WTC11 (cell line): ENCODE results near the gene ANKIB1.

Experiments used
- CREB1 ChIP-seq: sonication (generic); formaldehyde crosslinking; IDR thresholded peaks from 2 replicates; pipeline ENCODE4 v1.8.0; 2023; ENCODE audit warnings: mild to moderate bottlenecking, missing genetic modification reagents
- ESRRA ChIP-seq: sonication (generic); formaldehyde crosslinking; IDR thresholded peaks from 2 replicates; pipeline ENCODE4 v1.8.1; 2022; ENCODE audit warnings: mild to moderate bottlenecking, missing genetic modification reagents, borderline replicate concordance
- FOXP1 ChIP-seq: sonication (generic); formaldehyde crosslinking; IDR thresholded peaks from 2 replicates; pipeline ENCODE4 v1.8.0; 2022; ENCODE audit warnings: missing genetic modification reagents, mild to moderate bottlenecking, moderate library complexity, borderline replicate concordance
- ZNF121 ChIP-seq: sonication (generic); formaldehyde crosslinking; IDR thresholded peaks from 2 replicates; pipeline ENCODE4 v1.8.0; 2023; ENCODE audit warnings: missing genetic modification reagents
- ZNF219 ChIP-seq: sonication (generic); formaldehyde crosslinking; IDR thresholded peaks from 2 replicates; pipeline ENCODE4 v1.8.0; 2023; ENCODE audit warnings: missing genetic modification reagents, mild to moderate bottlenecking, borderline replicate concordance
- ZNF232 ChIP-seq: sonication (generic); formaldehyde crosslinking; IDR thresholded peaks from 2 replicates; pipeline ENCODE4 v1.8.0; 2022; ENCODE audit warnings: mild to moderate bottlenecking, missing genetic modification reagents
- ZNF532 ChIP-seq: fragments of 250-450 bp; sonication (Bioruptor Pico); IDR thresholded peaks from 2 replicates; pipeline ENCODE4 v1.9.0; 2021; ENCODE audit warnings: mild to moderate bottlenecking, borderline replicate concordance
- TF ChIP-seq, protein P1 (sequence below): sonication (generic); formaldehyde crosslinking; IDR thresholded peaks from 2 replicates; pipeline ENCODE4 v1.8.0; 2022; ENCODE audit warnings: mild to moderate bottlenecking, missing genetic modification reagents
- TF ChIP-seq, protein P2 (sequence below): fragments of 200-600 bp; IDR thresholded peaks from 2 replicates; pipeline ENCODE4 v1.8.0; 2022; ENCODE audit warnings: antibody characterized with exemption

DNA sequence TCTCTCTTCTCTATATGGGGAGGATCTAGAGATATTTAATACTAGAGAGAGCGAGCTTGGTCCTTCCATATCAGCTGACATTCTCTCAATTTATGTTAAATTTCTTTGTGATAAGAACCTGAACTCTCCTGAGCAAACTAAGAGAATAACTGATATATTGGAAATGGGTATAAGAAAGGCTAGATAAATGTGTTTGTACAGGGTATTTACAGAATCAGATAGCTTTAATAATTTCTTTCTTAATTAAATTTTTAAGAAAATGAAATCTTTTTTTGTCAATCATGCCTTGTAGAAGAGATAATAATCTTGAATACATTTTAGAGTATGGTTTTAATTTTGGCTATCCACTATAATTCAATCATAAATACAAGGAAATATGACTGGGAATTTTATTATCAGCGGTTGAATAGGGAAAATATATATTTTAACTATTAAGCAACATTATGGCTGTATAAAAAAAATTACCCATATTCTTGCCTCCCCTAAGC, 58.7 kb downstream of the ANKIB1 start:
- TF ChIP-seq, protein P1, sequence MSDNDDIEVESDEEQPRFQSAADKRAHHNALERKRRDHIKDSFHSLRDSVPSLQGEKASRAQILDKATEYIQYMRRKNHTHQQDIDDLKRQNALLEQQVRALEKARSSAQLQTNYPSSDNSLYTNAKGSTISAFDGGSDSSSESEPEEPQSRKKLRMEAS (CRISPR knock-in tag): no peak
- no peak for TF ChIP-seq ZNF219
- no peak for TF ChIP-seq ESRRA (CRISPR knock-in tag)
- no peak for TF ChIP-seq CREB1 (CRISPR knock-in tag)
- TF ChIP-seq FOXP1 (CRISPR knock-in tag): no peak
- TF ChIP-seq, protein P2, sequence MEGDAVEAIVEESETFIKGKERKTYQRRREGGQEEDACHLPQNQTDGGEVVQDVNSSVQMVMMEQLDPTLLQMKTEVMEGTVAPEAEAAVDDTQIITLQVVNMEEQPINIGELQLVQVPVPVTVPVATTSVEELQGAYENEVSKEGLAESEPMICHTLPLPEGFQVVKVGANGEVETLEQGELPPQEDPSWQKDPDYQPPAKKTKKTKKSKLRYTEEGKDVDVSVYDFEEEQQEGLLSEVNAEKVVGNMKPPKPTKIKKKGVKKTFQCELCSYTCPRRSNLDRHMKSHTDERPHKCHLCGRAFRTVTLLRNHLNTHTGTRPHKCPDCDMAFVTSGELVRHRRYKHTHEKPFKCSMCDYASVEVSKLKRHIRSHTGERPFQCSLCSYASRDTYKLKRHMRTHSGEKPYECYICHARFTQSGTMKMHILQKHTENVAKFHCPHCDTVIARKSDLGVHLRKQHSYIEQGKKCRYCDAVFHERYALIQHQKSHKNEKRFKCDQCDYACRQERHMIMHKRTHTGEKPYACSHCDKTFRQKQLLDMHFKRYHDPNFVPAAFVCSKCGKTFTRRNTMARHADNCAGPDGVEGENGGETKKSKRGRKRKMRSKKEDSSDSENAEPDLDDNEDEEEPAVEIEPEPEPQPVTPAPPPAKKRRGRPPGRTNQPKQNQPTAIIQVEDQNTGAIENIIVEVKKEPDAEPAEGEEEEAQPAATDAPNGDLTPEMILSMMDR: no peak
- no peak for TF ChIP-seq ZNF232 (CRISPR knock-in tag)
- no peak for TF ChIP-seq ZNF121 (CRISPR knock-in tag)
- no peak for TF ChIP-seq ZNF532
